ENCODE measurements around the gene DOK3.

DOK3 gene

DNA sequence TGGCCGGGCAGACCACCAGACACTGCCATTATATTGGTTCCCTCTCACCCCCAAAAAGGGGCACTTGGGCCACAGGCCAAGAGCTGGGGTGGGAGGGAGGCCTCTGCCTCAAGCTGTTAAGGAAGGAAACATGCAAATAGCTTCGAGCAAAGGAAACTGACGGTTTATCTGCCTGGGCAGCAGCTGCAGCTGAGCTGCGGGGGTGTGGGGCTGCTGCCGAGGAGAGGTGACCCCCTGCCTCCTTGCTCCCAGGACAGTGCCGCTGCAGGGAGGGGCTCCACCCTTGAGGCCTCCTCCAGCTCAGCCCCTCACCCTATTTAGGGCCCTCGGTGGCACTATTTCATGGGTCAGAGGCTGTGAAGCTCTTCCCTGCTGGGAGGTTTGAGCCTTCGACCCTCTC lies 789 bp downstream of the DOK3 start:
- TF ChIP-seq, protein P1, sequence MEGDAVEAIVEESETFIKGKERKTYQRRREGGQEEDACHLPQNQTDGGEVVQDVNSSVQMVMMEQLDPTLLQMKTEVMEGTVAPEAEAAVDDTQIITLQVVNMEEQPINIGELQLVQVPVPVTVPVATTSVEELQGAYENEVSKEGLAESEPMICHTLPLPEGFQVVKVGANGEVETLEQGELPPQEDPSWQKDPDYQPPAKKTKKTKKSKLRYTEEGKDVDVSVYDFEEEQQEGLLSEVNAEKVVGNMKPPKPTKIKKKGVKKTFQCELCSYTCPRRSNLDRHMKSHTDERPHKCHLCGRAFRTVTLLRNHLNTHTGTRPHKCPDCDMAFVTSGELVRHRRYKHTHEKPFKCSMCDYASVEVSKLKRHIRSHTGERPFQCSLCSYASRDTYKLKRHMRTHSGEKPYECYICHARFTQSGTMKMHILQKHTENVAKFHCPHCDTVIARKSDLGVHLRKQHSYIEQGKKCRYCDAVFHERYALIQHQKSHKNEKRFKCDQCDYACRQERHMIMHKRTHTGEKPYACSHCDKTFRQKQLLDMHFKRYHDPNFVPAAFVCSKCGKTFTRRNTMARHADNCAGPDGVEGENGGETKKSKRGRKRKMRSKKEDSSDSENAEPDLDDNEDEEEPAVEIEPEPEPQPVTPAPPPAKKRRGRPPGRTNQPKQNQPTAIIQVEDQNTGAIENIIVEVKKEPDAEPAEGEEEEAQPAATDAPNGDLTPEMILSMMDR (IDR thresholded peaks at IDR 0.05; ENCODE audit: extremely low read depth, insufficient read depth, missing control alignments), result no peak
- peak; percentile 70 for DNase-seq (ENCODE audit: low spot score)
- in situ Hi-C loops (cut with MboI; ENCODE audit: low pct_unique_long_range_greater_than_20kb, low sequenced_read_pairs, unreplicated experiment), result no loop called here

DNA sequence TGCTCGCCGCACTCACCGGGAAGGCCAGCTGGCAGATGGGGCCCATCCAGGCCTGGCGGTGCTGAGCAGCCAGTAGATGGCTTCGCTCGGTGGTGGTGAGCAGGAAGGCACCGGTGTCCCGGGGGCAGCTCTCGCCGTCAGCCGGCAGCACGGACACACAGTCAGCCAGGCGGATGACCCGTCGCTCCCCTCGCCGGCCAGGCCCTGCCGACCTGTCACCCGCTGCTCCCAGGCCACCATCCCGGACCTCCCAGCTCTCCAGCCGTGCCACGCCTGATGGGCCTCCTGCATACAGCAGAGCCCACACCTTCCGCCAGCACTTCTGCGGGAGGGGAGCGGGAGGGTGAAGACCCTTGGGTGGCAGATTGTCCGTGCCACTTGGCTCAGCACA lies 1.4 kb downstream of the DOK3 start:
- DNase-seq (ENCODE audit: low spot score), result no peak
- in situ Hi-C loops (cut with MboI; ENCODE audit: low pct_unique_long_range_greater_than_20kb, low sequenced_read_pairs, unreplicated experiment), result no loop called here
- TF ChIP-seq, protein P1 (IDR thresholded peaks at IDR 0.05; ENCODE audit: extremely low read depth, insufficient read depth, missing control alignments), result no peak

DNA sequence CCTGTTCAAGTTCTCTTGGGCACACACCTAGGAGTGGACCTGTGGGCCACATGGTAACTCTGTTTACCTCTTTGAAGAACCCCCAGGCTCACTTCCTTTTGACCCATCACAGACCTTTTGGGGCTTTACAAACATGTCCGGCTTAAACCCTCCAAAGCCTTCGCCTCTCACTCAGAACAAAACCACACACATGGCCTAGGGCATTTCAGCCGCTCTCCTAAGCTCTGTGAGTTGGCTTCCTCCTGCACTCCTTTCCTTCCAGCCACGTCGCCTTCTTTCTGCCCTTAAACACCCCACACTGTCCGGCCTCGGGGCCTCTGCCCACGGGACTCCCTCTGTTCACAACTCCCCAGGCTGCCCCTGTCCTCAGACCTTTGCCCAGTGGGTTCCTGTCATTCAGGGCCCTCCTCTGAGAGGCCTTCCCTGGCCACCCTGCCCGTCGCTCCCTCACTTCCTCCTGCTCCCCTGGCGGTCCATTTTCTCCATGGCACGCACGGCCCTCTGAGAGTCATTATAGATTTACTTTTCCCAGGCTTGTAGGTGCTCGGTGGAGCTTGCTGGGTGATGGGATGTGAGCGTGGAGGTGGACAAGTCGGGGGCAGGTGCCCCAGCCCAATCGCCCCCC lies 1.9 kb downstream of the DOK3 start:
- TF ChIP-seq, protein P1 (IDR thresholded peaks at IDR 0.05; ENCODE audit: extremely low read depth, insufficient read depth, missing control alignments), result no peak
- in situ Hi-C loops (cut with MboI; ENCODE audit: low pct_unique_long_range_greater_than_20kb, low sequenced_read_pairs, unreplicated experiment), result no loop called here
- DNase-seq (ENCODE audit: low spot score), result no peak

DNA sequence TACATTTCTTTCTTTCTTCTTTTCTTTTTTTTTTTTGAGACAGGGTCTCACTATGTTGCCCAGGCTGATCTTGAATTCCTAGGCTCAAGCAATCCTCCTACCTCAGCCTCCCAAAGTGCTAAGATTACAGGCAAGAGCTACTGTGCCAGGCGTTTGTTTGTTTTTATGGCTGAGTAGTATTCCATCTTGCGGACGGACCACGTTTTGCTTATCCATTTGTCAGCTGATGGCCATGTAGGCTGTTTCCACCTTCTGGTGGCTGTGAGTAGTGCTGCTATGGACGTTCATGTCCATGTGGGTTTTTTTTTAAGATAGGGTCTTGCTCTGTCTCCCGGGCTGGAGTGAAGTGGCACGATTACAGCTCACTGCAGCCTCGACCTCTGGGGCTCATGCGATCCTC lies 2.5 kb downstream of the DOK3 start:
- in situ Hi-C loops (cut with MboI; ENCODE audit: low pct_unique_long_range_greater_than_20kb, low sequenced_read_pairs, unreplicated experiment), result no loop called here
- TF ChIP-seq, protein P1 (IDR thresholded peaks at IDR 0.05; ENCODE audit: extremely low read depth, insufficient read depth, missing control alignments), result peak; percentile 20
- no peak for DNase-seq (ENCODE audit: low spot score)

DNA sequence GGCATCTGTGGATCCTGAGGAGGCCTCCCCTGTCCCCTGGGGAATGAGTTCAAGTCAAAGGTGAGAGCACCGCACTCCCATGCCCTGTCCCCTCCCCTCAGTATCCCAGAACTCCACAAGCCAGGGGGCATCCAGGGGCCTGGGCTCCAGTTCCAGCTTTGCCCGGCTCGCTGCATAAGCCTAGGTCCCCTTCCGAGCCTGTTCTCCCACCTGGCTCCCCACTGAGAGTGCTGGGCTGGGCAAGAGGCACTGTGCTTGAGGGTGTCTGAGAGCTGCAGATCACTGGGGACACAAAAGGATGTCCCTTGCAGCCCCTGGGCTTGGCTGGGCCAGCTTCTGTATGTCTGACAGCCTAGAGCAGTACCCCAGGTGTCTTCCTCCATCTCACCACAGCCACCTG lies 4.6 kb downstream of the DOK3 start:
- TF ChIP-seq, protein P1 (IDR thresholded peaks at IDR 0.05; ENCODE audit: extremely low read depth, insufficient read depth, missing control alignments), result no peak
- no peak for DNase-seq (ENCODE audit: low spot score)
- in situ Hi-C loops (cut with MboI; ENCODE audit: low pct_unique_long_range_greater_than_20kb, low sequenced_read_pairs, unreplicated experiment), result no loop called here

DNA sequence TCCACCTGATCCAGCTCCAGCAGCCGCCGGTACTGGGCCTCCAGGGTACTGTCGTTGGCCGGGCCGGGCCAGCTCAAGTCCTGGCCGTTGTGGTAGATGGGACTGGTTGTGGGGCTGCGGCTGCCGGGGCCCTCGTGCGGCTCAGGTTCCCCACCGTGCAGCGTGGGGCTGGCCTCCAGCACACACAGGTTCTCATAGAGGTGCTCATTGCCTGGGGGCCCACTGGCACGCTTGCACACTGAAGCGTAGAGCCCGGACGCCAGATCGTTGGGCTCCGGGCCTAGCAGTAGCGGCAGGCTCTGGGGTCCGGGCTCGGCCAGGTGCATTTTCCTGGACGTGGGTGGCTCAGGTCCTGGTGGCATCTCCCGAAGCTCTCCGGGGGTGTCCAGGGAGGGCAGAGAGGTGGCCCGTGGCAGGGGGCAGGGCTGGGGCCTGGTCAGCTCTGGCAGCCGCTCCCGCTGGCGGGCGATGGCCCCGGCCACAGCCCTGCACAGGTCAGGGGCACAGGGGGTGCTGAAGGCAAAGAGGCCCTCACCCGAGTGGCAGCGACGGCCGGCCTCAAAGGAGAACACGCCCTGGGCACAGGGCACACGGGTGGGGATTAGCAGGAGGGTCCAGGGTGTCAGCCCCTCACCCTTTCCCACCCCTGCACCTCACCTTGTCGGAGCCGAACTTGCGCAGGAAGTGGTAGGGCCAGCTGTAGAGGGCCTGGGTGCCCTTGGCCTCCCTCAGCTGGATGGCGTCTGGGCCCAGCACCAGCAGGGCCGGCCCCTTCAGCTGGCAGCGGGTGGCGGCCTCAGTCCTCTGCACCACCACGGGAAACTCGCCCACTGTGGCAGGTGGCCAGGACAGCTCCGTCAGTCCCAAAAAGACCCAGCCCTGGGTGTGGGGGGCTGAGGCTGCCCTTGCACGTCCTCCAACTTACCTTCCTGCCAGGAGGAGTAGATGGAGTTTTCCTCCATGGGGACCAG lies 5.3 kb downstream of the DOK3 start:
- no peak for DNase-seq (ENCODE audit: low spot score)
- in situ Hi-C loops (cut with MboI; ENCODE audit: low pct_unique_long_range_greater_than_20kb, low sequenced_read_pairs, unreplicated experiment), result no loop called here
- TF ChIP-seq, protein P1 (IDR thresholded peaks at IDR 0.05; ENCODE audit: extremely low read depth, insufficient read depth, missing control alignments), result no peak
